Trophoblast cell (in vitro differentiated cells and primary cell): ENCODE measurements around the gene ATXN7.

ENCODE experiments used
- DNase-seq, 2 donors: peaks; one replicate each; pipeline ENCODE4 v3.0.0-alpha.2; 2016
- H2AFZ ChIP-seq: 2 replicates; pipeline ENCODE4 v1.6.1; 2013; ENCODE audit warnings: low read length, moderate library complexity, mild to moderate bottlenecking; ENCODE audit not compliant: insufficient read depth, poor library complexity
- H2AK5ac ChIP-seq: 2 replicates; pipeline ENCODE4 v1.6.1; 2013; ENCODE audit warnings: mild to moderate bottlenecking, low read length
- H2BK120ac ChIP-seq: 2 replicates; pipeline ENCODE4 v1.6.1; 2013; ENCODE audit warnings: low read length, mild to moderate bottlenecking, moderate library complexity; ENCODE audit not compliant: insufficient read depth, poor library complexity
- H2BK12ac ChIP-seq: 2 replicates; pipeline ENCODE4 v1.6.1; 2013; ENCODE audit warnings: mild to moderate bottlenecking, low read length, moderate library complexity
- H2BK5ac ChIP-seq: 2 replicates; pipeline ENCODE4 v1.6.1; 2013; ENCODE audit warnings: low read length, low read depth, moderate library complexity, mild to moderate bottlenecking; ENCODE audit not compliant: poor library complexity
- H3K14ac ChIP-seq: 2 replicates; pipeline ENCODE4 v1.6.1; 2013; ENCODE audit warnings: mild to moderate bottlenecking, low read length
- H3K18ac ChIP-seq: 2 replicates; pipeline ENCODE4 v1.6.1; 2013; ENCODE audit warnings: mild to moderate bottlenecking, low read length
- H3K23ac ChIP-seq: 2 replicates; pipeline ENCODE4 v1.6.1; 2013; ENCODE audit warnings: low read length
- H3K27ac ChIP-seq: 2 replicates; pipeline ENCODE4 v1.5.1; 2013; ENCODE audit warnings: low read depth, mild to moderate bottlenecking, inconsistent platforms, low read length, moderate library complexity
- H3K27me3 ChIP-seq: 2 replicates; pipeline ENCODE4 v1.6.1; 2013; ENCODE audit warnings: inconsistent platforms, mild to moderate bottlenecking, low read length, moderate library complexity; ENCODE audit not compliant: insufficient read depth
- H3K36me3 ChIP-seq, 2 experiments: 1 replicate in 1 of 2; 2 replicates in 1 of 2; pipeline ENCODE4 v1.6.1; 2013; ENCODE audit warnings: low read length in 2 of 2, mild to moderate bottlenecking in 2 of 2, moderate library complexity in 1 of 2; ENCODE audit not compliant: insufficient read depth in 2 of 2, control insufficient read depth in 1 of 2
- H3K4ac ChIP-seq: 2 replicates; pipeline ENCODE4 v1.6.1; 2013; ENCODE audit warnings: low read depth, mild to moderate bottlenecking, low read length, moderate library complexity
- H3K4me1 ChIP-seq, 2 experiments: 1 replicate in 1 of 2; 2 replicates in 1 of 2; pipeline ENCODE4 v1.6.1; 2013; ENCODE audit warnings: low read length in 2 of 2, mild to moderate bottlenecking in 2 of 2, moderate library complexity in 1 of 2; ENCODE audit not compliant: insufficient read depth in 2 of 2, control insufficient read depth in 1 of 2
- H3K4me2 ChIP-seq: 2 replicates; pipeline ENCODE4 v1.6.1; 2013; ENCODE audit warnings: inconsistent platforms, mild to moderate bottlenecking, low read length, moderate library complexity
- H3K4me3 ChIP-seq: 2 replicates; pipeline ENCODE4 v1.5.1; 2013; ENCODE audit warnings: mild to moderate bottlenecking, low read depth, low read length, inconsistent platforms
- H3K79me1 ChIP-seq: one replicate; pipeline ENCODE4 v1.6.1; 2013; ENCODE audit warnings: low read length
- H3K79me2 ChIP-seq: 2 replicates; pipeline ENCODE4 v1.6.1; 2013; ENCODE audit warnings: low read length, mild to moderate bottlenecking; ENCODE audit not compliant: control insufficient read depth, insufficient read depth, poor library complexity
- H3K9ac ChIP-seq: 2 replicates; pipeline ENCODE4 v1.6.1; 2013; ENCODE audit warnings: mild to moderate bottlenecking, low read length
- H3K9me3 ChIP-seq: 2 replicates; pipeline ENCODE4 v1.6.1; 2013; ENCODE audit warnings: low read depth, mild to moderate bottlenecking, control low read depth, inconsistent platforms, low read length; ENCODE audit not compliant: insufficient read depth
- H4K12ac ChIP-seq: 2 replicates; pipeline ENCODE4 v1.6.1; 2013; ENCODE audit warnings: low read depth, mild to moderate bottlenecking, low read length, moderate library complexity
- H4K8ac ChIP-seq: 2 replicates; pipeline ENCODE4 v1.6.1; 2013; ENCODE audit warnings: low read depth, mild to moderate bottlenecking, low read length, moderate library complexity
- H4K91ac ChIP-seq: one replicate; pipeline ENCODE4 v1.6.1; 2013; ENCODE audit warnings: low read depth, mild to moderate bottlenecking, low read length, moderate library complexity
- WGBS: extraction: QIAGEN DNeasy Blood & Tissue Kit; methylation state at CpG from one replicate; pipeline ENCODE4 v1.1.7; 2013; ENCODE audit warnings: missing lambda C conversion rate; ENCODE audit not compliant: insufficient read length, insufficient coverage; ENCODE audit errors: extremely low coverage; 5-methylcytosine and 5-hydroxymethylcytosine counted together

The ATXN7 gene

GRCh38 chr3:64016941-64017620 lies 153.4 kb downstream of the ATXN7 start:
- no CpG with 5 or more reads among the region's 3 CpGs for WGBS
- Histone ChIP-seq H2AFZ (no peak overlapping the region), H3K27ac (no peak overlapping the region)

DNA sequence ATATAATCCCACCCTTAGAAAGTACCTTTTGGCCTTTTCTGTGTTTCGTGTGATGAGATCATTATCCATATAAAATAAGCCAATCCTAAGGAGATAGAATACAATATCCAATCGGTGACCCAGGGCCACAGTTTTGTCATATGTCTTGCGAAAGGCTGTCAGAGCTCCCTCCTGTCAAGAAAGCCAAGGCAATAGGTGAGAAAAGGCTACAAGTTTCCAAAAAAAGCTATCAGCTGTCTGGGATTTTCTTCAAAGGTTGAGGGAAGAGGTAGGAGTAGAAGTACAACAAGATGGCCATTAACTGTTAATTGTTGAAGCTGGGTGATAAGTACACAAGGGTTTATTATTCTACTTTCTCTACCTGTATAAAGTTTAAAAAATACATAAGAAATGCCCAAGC lies 155.6 kb downstream of the ATXN7 start:
- Histone ChIP-seq H3K27me3 (no peaks in the 10 kb centered on the region), H3K27ac (no peak overlapping the region), H3K14ac (no peak overlapping the region), H2BK12ac (no peak overlapping the region), H3K36me3 (peaks cover 5 to 16% of the 10 kb centered on the region in 2 experiments), H4K8ac (no peak overlapping the region), H3K9ac (no peak overlapping the region), H4K91ac (no peak overlapping the region), H3K79me2 (peaks cover 8% of the 10 kb centered on the region), H3K4me1 (peaks cover 5% of the 10 kb centered on the region in 2 experiments), H2BK120ac (no peak overlapping the region), H2AK5ac (no peak overlapping the region), H3K9me3 (no peaks in the 10 kb centered on the region), H3K4ac (no peak overlapping the region), H2BK5ac (no peak overlapping the region), H3K18ac (no peak overlapping the region), H3K4me3 (no peak overlapping the region), H2AFZ (no peak overlapping the region), H3K79me1 (peaks cover 3% of the 10 kb centered on the region), H3K4me2 (no peak overlapping the region), H3K23ac (no peak overlapping the region), H4K12ac (no peak overlapping the region)
- no CpG with 5 or more reads among the region's 3 CpGs for WGBS
- DNase-seq: no peak

More at GRCh38 chr3:64016941-64017620, 153.4 kb downstream of the ATXN7 start:
- H4K8ac ChIP-seq: no peak overlapping the region
- no peak overlapping the region for H3K4me3 ChIP-seq
- H3K18ac ChIP-seq: no peak overlapping the region
- no peak overlapping the region for H2BK5ac ChIP-seq
- no peak overlapping the region for H3K23ac ChIP-seq
- no peak overlapping the region for H3K4ac ChIP-seq
- no peak overlapping the region for H4K91ac ChIP-seq
- no peak for DNase-seq
- H2BK120ac ChIP-seq: no peak overlapping the region
- no peak overlapping the region for H3K4me2 ChIP-seq
- H2BK12ac ChIP-seq: no peak overlapping the region
- H3K9me3 ChIP-seq: no peaks in the 10 kb centered on the region
- no peak overlapping the region for H3K14ac ChIP-seq
- no peak overlapping the region for H3K9ac ChIP-seq
- no peaks in the 10 kb centered on the region for H3K79me2 ChIP-seq
- H3K27me3 ChIP-seq: no peaks in the 10 kb centered on the region
- no peak overlapping the region for H4K12ac ChIP-seq
- no peaks in the 10 kb centered on the region for H3K4me1 ChIP-seq
- H2AK5ac ChIP-seq: no peak overlapping the region
- H3K79me1 ChIP-seq: no peaks in the 10 kb centered on the region
- peaks cover 5 to 29% of the 10 kb centered on the region in 2 experiments for H3K36me3 ChIP-seq

- Histone ChIP-seq H3K9ac (no peak overlapping the region), H4K12ac (no peak overlapping the region), H3K36me3 (peaks cover 3 to 10% of the 10 kb centered on the region in 2 experiments), H3K14ac (no peak overlapping the region), H2AK5ac (no peak overlapping the region), H3K79me1 (peaks cover 3% of the 10 kb centered on the region), H3K4me2 (no peak overlapping the region), H3K9me3 (no peaks in the 10 kb centered on the region), H3K27ac (no peak overlapping the region), H3K4ac (no peak overlapping the region), H2BK5ac (no peak overlapping the region), H3K18ac (no peak overlapping the region), H2BK12ac (no peak overlapping the region), H4K91ac (no peak overlapping the region), H3K27me3 (no peaks in the 10 kb centered on the region), H3K4me3 (no peak overlapping the region), H2AFZ (no peak overlapping the region), H3K79me2 (peaks cover 8% of the 10 kb centered on the region), H4K8ac (no peak overlapping the region), H3K4me1 (peaks cover 5% of the 10 kb centered on the region in 2 experiments), H2BK120ac (no peak overlapping the region), H3K23ac (no peak overlapping the region)
- WGBS: no CpG with 5 or more reads among the region's 2 CpGs
- DNase-seq: no peak
These were observed 156.2 kb downstream of the ATXN7 start for GRCh38 chr3:64019879-64020278.

DNA sequence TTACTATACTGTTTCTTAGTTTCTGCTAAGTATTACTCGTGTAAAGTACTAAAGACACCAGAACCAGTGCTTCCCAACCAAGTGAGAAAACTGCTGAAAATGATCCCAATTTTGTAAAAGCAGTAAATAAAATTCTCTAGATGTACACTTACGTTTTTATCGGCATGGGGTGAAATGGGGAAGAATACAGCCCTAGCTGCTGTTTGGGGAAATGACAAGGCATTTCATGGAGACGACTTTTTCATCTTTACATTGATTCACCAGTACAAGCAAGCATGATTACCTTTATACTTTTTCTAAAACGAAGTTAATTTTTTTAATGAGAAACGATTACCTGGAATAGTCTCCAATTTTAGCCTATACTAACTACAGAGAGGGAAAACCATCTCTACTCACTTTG lies 158.3 kb downstream of the ATXN7 start:
- no peak overlapping the region for H3K18ac ChIP-seq
- H3K36me3 ChIP-seq: peaks cover 0 to 7% of the 10 kb centered on the region in 2 experiments
- WGBS: no CpG with 5 or more reads among the region's 6 CpGs

More for the DNA sequence above, 158.3 kb downstream of the ATXN7 start:
- Histone ChIP-seq H3K79me1 (peaks cover 3% of the 10 kb centered on the region), H2AFZ (no peak overlapping the region), H3K27ac (no peak overlapping the region), H3K14ac (no peak overlapping the region), H3K27me3 (no peaks in the 10 kb centered on the region), H3K4ac (peak overlapping the region; percentile 59), H2BK120ac (no peak overlapping the region), H2BK12ac (no peak overlapping the region), H3K9me3 (no peaks in the 10 kb centered on the region), H2BK5ac (no peak overlapping the region), H3K4me3 (no peak overlapping the region), H4K12ac (no peak overlapping the region), H2AK5ac (no peak overlapping the region), H4K91ac (no peak overlapping the region), H3K9ac (no peak overlapping the region), H3K4me1 (peaks cover 5% of the 10 kb centered on the region in 2 experiments), H3K4me2 (no peak overlapping the region), H3K79me2 (peaks cover 8% of the 10 kb centered on the region), H4K8ac (no peak overlapping the region), H3K23ac (no peak overlapping the region)
- DNase-seq: no peak
